Mammary epithelial cell (primary cell): Measurements from ENCODE around the gene MRPL42.

ENCODE experiments used
- CTCF ChIP-seq, 2 donors: IDR thresholded peaks in 1 of 2; conservative IDR thresholded peaks in 1 of 2; 2 replicates each; pipeline ENCODE4 v1.5.1; 2011 to 2012; ENCODE audit warnings: inconsistent platforms in 2 of 2, low read length in 2 of 2, mild to moderate bottlenecking in 2 of 2, control low read depth in 1 of 2, low read depth in 1 of 2; ENCODE audit not compliant: insufficient read depth in 1 of 2; ENCODE audit errors: extremely low read depth in 1 of 2
- EZH2 ChIP-seq: IDR thresholded peaks from 2 replicates; pipeline ENCODE4 v1.6.1; 2012; ENCODE audit warnings: low read length, inconsistent platforms, borderline replicate concordance

- TF ChIP-seq CTCF (conservative IDR thresholded peaks at IDR 0.05 in 1 of 2, IDR thresholded peaks at IDR 0.05 in 1 of 2; ENCODE audit: extremely low read depth in 1 of 2, insufficient read depth in 1 of 2, low read depth in 1 of 2, low read length in 2 of 2) (no peak), EZH2 (no peak)
Measured at GRCh38 chr12:93430280-93430679, 37.0 kb upstream of the MRPL42 start.
